ENCODE results near the gene SHROOM3. TPM values are rescaled to one million over a fixed set of nuclear protein-coding genes. Genes with fewer than 3 reads are reported as not detected.

Gene SHROOM3
- total and polyA plus RNA-seq, 2 experiments from 2014 or later, result 11.3 to 73.5 TPM

DNA sequence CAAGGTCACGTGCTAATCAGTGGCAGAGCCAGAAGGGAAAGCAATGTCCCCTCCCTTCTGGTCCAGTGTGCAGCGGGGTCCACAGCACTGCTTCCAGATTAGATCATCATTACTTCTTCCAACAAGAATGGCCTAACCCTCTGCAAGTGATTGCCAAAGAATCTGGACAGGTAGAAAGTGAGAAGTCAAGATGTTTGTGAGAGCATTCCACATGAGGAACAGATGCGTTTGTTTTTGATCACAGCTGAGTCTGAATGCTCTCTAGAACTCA, 147.7 kb downstream of the SHROOM3 start (continued):
- TF ChIP-seq, protein P1, sequence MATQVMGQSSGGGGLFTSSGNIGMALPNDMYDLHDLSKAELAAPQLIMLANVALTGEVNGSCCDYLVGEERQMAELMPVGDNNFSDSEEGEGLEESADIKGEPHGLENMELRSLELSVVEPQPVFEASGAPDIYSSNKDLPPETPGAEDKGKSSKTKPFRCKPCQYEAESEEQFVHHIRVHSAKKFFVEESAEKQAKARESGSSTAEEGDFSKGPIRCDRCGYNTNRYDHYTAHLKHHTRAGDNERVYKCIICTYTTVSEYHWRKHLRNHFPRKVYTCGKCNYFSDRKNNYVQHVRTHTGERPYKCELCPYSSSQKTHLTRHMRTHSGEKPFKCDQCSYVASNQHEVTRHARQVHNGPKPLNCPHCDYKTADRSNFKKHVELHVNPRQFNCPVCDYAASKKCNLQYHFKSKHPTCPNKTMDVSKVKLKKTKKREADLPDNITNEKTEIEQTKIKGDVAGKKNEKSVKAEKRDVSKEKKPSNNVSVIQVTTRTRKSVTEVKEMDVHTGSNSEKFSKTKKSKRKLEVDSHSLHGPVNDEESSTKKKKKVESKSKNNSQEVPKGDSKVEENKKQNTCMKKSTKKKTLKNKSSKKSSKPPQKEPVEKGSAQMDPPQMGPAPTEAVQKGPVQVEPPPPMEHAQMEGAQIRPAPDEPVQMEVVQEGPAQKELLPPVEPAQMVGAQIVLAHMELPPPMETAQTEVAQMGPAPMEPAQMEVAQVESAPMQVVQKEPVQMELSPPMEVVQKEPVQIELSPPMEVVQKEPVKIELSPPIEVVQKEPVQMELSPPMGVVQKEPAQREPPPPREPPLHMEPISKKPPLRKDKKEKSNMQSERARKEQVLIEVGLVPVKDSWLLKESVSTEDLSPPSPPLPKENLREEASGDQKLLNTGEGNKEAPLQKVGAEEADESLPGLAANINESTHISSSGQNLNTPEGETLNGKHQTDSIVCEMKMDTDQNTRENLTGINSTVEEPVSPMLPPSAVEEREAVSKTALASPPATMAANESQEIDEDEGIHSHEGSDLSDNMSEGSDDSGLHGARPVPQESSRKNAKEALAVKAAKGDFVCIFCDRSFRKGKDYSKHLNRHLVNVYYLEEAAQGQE (IDR thresholded peaks at IDR 0.05; ENCODE audit: unreplicated experiment), result no peak
- TF ChIP-seq POLR2AphosphoS5 (IDR thresholded peaks at IDR 0.05; ENCODE audit: low read depth) (no peak), ZNF331 (CRISPR knock-in tag; IDR thresholded peaks at IDR 0.05; ENCODE audit: low read depth) (no peak), STAT1 (IDR thresholded peaks at IDR 0.05; ENCODE audit: unreplicated experiment) (no peak), EZH2phosphoT487 (IDR thresholded peaks at IDR 0.05; ENCODE audit: unreplicated experiment) (no peak), CREB1 (CRISPR knock-in tag; IDR thresholded peaks at IDR 0.05; ENCODE audit: low read depth) (no peak)
- TF ChIP-seq, protein P2, sequence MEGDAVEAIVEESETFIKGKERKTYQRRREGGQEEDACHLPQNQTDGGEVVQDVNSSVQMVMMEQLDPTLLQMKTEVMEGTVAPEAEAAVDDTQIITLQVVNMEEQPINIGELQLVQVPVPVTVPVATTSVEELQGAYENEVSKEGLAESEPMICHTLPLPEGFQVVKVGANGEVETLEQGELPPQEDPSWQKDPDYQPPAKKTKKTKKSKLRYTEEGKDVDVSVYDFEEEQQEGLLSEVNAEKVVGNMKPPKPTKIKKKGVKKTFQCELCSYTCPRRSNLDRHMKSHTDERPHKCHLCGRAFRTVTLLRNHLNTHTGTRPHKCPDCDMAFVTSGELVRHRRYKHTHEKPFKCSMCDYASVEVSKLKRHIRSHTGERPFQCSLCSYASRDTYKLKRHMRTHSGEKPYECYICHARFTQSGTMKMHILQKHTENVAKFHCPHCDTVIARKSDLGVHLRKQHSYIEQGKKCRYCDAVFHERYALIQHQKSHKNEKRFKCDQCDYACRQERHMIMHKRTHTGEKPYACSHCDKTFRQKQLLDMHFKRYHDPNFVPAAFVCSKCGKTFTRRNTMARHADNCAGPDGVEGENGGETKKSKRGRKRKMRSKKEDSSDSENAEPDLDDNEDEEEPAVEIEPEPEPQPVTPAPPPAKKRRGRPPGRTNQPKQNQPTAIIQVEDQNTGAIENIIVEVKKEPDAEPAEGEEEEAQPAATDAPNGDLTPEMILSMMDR (conservative IDR thresholded peaks at IDR 0.05; ENCODE audit: low read depth in 2 of 2), result no peak

DNA sequence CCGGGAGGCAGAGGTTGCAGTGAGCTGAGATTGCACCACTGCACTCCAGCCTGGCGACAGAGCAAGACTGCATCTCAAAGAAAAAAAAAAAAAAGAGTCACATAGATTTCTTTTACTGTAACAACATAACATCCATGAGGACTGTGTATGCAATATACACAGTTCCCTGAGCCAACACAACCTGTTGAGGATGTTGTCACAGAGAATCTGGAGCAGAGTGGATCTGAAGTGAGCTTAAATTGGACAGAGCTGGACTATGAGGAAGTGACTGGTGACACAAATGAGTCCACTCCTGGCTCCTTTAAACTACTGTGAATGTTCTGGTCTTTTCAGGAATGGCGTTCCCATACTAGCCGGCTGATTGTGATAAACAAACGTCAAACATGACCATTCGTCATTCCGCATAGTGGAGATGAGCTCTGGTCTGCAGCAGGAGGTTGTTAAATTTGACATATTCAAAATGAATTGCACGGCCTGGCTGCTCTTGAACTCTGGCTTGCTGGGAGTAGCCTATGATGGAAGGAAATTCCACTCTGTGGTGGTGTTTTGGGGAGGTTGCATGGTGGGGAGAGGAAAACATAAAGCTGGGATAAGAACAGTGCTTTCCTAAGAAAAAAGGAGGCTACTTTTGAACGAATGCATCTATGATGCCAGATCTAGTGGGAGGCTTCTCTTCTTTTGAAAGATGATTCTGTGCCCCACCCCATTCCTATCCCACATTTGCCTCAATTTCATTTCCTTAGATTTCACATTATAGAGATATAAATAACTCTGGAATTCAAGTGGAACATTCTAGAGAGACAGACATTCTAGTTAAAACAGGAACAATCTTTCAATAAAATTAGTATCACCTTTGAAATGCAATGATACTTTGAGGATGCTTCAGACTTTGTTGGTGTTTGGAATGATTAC, 149.5 kb downstream of the SHROOM3 start:
- peaks cover 40% of the 10 kb centered on the region for H3K4me1 ChIP-seq (ENCODE audit: insufficient read depth)
- H3K79me2 ChIP-seq (replicated peaks; ENCODE audit: insufficient read depth), result no peaks in the 10 kb centered on the region
- ATAC-seq (no peak), DNase-seq (ENCODE audit: low spot score) (no peak)
- H3K4me2 ChIP-seq, result no peak overlapping the region
- Mint-ChIP-seq H3K27me3 (ENCODE audit: insufficient read depth, low read depth, poor library complexity) (no peaks in the 10 kb centered on the region), H3K9me3 (no peaks in the 10 kb centered on the region), H3K4me3 (no peak overlapping the region), H3K36me3 (ENCODE audit: low read depth) (no peaks in the 10 kb centered on the region), H3K27ac (no peak overlapping the region), H3K4me1 (peaks cover 55% of the 10 kb centered on the region)
- H3K9me2 ChIP-seq (ENCODE audit: insufficient read depth), result no peaks in the 10 kb centered on the region
- H3F3A ChIP-seq (replicated peaks; ENCODE audit: low read depth), result peaks cover under 1% of the 10 kb centered on the region; the same call in 1 of the 2 replicates
- H2AFZ ChIP-seq, result no peak overlapping the region
- no peaks in the 10 kb centered on the region for H3K36me3 ChIP-seq (ENCODE audit: insufficient read depth)
- TF ChIP-seq EZH2 (IDR thresholded peaks at IDR 0.05; ENCODE audit: low read depth, unreplicated experiment) (no peak), ZNF331 (CRISPR knock-in tag; IDR thresholded peaks at IDR 0.05; ENCODE audit: low read depth) (no peak)
- TF ChIP-seq, protein P1 (IDR thresholded peaks at IDR 0.05; ENCODE audit: unreplicated experiment), result no peak
- no peaks in the 10 kb centered on the region for H3K27me3 ChIP-seq (ENCODE audit: insufficient read depth)
- H4K20me1 ChIP-seq (replicated peaks; ENCODE audit: insufficient read depth), result no peaks in the 10 kb centered on the region
- no peak overlapping the region for H3K27ac ChIP-seq (ENCODE audit: low read depth)
- H3K4me3 ChIP-seq, result no peak overlapping the region

Data from GM23338 (cell line).